Upper lobe of right lung (tissue), 1 donor: ENCODE measurements around the gene TGM2. TPM values are rescaled to one million over a fixed set of nuclear protein-coding genes. Genes with fewer than 3 reads are reported as not detected.

Experiments used
- ATAC-seq: fragments of 200-7000 bp; cut with Tn5 transposase; one replicate; pipeline ENCODE4 v1.9.1; 2020; ENCODE audit warnings: mild to moderate bottlenecking, moderate library complexity
- DNase-seq: peaks from one replicate; pipeline ENCODE4 v3.0.0-alpha.2; 2020
- H3K27ac ChIP-seq: fragments of 200-600 bp; one replicate; pipeline ENCODE4 v1.8.0; 2022
- H3K27me3 ChIP-seq: fragments of 200-600 bp; one replicate; pipeline ENCODE4 v1.8.0; 2022; ENCODE audit warnings: mild to moderate bottlenecking
- H3K36me3 ChIP-seq: fragments of 200-600 bp; one replicate; pipeline ENCODE4 v1.8.0; 2022
- H3K4me1 ChIP-seq: fragments of 200-600 bp; one replicate; pipeline ENCODE4 v1.8.0; 2022
- H3K4me3 ChIP-seq: fragments of 200-600 bp; one replicate; pipeline ENCODE4 v1.8.0; 2022; ENCODE audit warnings: mild to moderate bottlenecking
- H3K9me3 ChIP-seq: fragments of 200-600 bp; one replicate; pipeline ENCODE4 v1.8.0; 2022
- intact Hi-C: fragments of 100-400 bp; cut with DNase I; formaldehyde crosslinking; loops from one replicate; pipeline ENCODE4 v1.11.0; 2022
- total RNA-seq: library from RNA; stranded (reverse); fragmentation: NEBNext Ultra II Directional; extraction: Animal tissue kit (Norgen Biotek cat#: 25700); gene quantifications from one replicate; pipeline ENCODE4 v1.2.1, GENCODE V29; 2021
- TF ChIP-seq, protein P1 (sequence below): fragments of 200-600 bp; IDR thresholded peaks from one replicate; pipeline ENCODE4 v1.8.0; 2022; ENCODE audit warnings: antibody characterized with exemption
- donor health status: DM: no; HTN: yes; CAD: no; lungs with severe emphysema.

The TGM2 gene
- total RNA-seq, 1 donor from 2014 or later: 562 TPM

DNA sequence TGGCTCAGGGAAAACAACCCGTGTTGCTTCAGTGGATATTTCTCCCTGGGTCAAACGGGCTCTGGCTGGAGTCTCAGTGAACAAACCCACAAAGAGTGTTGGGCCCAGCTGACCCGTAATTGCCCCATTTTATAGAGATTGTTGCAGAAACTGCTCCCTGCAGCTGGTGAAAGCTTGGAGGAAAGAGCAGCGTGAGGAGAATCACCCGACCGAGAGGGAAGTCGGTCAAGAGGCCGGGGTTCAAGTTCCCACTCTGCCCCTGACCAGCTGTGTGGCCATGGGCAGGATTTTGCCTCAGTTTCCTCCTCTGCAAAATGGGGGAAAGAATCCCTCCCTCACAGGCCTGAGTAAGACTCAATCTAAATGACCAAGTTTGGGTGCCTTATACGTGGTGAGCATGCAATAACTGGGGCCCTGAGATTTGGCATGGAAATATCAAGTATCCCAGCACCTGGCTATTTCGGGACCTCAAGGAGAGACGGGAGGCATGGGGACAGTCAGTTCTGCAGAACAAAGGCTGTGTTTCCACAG is 1.7 kb upstream of the TGM2 start:
- intact Hi-C loops: no loop called here
- Histone ChIP-seq H3K4me3 (no peak overlapping the region), H3K27me3 (no peaks in the 10 kb centered on the region), H3K36me3 (no peaks in the 10 kb centered on the region), H3K9me3 (no peaks in the 10 kb centered on the region), H3K27ac (no peak overlapping the region), H3K4me1 (peaks cover 50% of the 10 kb centered on the region)
- TF ChIP-seq, protein P1, sequence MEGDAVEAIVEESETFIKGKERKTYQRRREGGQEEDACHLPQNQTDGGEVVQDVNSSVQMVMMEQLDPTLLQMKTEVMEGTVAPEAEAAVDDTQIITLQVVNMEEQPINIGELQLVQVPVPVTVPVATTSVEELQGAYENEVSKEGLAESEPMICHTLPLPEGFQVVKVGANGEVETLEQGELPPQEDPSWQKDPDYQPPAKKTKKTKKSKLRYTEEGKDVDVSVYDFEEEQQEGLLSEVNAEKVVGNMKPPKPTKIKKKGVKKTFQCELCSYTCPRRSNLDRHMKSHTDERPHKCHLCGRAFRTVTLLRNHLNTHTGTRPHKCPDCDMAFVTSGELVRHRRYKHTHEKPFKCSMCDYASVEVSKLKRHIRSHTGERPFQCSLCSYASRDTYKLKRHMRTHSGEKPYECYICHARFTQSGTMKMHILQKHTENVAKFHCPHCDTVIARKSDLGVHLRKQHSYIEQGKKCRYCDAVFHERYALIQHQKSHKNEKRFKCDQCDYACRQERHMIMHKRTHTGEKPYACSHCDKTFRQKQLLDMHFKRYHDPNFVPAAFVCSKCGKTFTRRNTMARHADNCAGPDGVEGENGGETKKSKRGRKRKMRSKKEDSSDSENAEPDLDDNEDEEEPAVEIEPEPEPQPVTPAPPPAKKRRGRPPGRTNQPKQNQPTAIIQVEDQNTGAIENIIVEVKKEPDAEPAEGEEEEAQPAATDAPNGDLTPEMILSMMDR: no peak
- DNase-seq (peak; percentile 58), ATAC-seq (no peak)

DNA sequence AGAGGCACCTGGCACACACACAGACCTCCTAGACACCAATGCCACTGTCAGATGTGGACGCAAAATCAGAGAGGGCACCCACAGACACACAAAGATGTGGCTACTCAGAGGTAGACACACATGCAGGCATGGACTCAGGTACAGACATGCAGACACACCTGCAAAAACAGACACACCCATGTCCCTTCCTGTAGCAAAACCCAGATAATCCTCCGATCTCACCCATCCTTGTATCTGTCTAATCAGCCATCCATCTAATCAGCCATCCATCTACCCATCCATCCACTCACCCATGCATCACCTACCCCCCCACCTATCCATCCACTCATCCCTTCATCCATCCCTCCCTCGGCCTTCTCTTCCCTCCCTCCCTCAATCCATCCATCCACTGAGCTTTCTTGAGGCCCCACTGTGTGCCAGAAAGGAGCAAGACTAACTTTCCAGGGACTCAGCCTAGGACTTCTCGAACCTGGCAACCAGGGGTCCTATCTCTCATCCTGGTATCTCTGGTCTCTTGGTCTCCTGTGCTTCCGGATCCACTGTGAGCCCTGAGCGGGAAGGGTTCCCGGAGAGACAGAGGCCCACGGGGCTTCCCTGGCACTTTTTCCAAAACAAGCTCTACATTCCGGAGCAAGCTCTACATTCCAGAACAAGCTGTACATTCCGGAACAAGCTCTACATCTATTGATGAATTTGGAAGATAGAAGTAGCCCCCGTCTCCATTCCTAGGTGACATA is 1.1 kb upstream of the TGM2 start:
- intact Hi-C loops: no loop called here
- TF ChIP-seq, protein P1: no peak
- ATAC-seq (no peak), DNase-seq (peak; percentile 38)
- peaks cover 55% of the 10 kb centered on the region for H3K4me1 ChIP-seq
- H3K36me3 ChIP-seq: no peaks in the 10 kb centered on the region
- H3K27ac ChIP-seq: no peak overlapping the region
- H3K9me3 ChIP-seq: no peaks in the 10 kb centered on the region
- peak overlapping the region; percentile 63 for H3K4me3 ChIP-seq
- no peaks in the 10 kb centered on the region for H3K27me3 ChIP-seq

DNA sequence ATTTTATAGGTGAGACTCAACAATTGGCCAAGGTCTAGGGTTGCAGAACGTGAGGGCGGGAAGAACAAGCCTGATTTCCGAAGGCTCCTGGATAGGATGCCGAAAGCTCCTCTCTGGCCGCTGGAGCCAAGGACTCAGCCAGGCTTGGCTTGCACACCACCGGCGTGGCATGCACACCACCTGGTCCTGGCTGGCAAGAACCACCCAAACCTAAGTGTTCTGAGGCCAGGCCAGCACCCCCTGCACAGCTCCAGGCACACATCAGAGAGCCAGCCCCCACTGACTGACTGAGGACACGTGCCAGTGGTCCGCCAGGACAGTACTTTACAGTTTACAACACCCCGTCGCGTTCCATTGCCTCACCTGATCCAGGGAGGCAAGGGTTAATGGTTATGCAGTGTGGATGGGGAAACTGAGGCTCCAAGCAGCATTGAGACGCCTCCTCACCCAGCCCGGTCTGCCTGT is 414 bp downstream of the TGM2 start:
- DNase-seq: no peak

DNA sequence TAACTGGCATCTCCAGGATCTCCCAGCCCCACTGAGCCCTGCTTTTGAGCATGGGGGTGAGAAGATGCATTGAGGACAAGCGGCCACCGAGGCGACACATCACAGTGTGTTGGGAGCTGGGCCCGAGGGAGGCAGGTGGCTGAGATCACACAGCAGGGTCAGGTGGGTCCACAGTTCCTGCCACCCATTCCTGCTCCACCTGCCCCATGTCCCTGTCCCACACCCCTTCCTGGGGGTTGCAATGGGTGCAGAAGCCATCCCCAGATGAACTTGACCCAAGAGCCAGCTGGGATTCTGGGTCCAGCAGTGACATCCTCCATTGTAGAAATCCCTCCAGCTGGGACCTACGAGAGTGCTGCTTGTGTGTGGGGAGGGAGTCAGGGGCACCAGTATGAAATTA is 1.0 kb downstream of the TGM2 start:
- DNase-seq: no peak
- Histone ChIP-seq H3K27ac (peak overlapping the region; percentile 77), H3K9me3 (no peaks in the 10 kb centered on the region), H3K4me1 (peaks cover 70% of the 10 kb centered on the region), H3K4me3 (peak overlapping the region; percentile 63), H3K27me3 (no peaks in the 10 kb centered on the region), H3K36me3 (peaks cover 19% of the 10 kb centered on the region)
- intact Hi-C loops: loop anchor here (5.0 kb wide), 1 partner anchor 87 kb away; no protein-coding TSS in a partner anchor
- TF ChIP-seq, protein P1: no peak
- ATAC-seq: no peak

More for the DNA sequence above, 414 bp downstream of the TGM2 start:
- ATAC-seq: no peak
- Histone ChIP-seq H3K36me3 (peaks cover 14% of the 10 kb centered on the region), H3K9me3 (no peaks in the 10 kb centered on the region), H3K27ac (peak overlapping the region; percentile 77), H3K27me3 (no peaks in the 10 kb centered on the region), H3K4me3 (peak overlapping the region; percentile 63), H3K4me1 (peaks cover 68% of the 10 kb centered on the region)
- intact Hi-C loops: loop anchor here (5.0 kb wide), 1 partner anchor 87 kb away; no protein-coding TSS in a partner anchor
- TF ChIP-seq, protein P1: no peak

DNA sequence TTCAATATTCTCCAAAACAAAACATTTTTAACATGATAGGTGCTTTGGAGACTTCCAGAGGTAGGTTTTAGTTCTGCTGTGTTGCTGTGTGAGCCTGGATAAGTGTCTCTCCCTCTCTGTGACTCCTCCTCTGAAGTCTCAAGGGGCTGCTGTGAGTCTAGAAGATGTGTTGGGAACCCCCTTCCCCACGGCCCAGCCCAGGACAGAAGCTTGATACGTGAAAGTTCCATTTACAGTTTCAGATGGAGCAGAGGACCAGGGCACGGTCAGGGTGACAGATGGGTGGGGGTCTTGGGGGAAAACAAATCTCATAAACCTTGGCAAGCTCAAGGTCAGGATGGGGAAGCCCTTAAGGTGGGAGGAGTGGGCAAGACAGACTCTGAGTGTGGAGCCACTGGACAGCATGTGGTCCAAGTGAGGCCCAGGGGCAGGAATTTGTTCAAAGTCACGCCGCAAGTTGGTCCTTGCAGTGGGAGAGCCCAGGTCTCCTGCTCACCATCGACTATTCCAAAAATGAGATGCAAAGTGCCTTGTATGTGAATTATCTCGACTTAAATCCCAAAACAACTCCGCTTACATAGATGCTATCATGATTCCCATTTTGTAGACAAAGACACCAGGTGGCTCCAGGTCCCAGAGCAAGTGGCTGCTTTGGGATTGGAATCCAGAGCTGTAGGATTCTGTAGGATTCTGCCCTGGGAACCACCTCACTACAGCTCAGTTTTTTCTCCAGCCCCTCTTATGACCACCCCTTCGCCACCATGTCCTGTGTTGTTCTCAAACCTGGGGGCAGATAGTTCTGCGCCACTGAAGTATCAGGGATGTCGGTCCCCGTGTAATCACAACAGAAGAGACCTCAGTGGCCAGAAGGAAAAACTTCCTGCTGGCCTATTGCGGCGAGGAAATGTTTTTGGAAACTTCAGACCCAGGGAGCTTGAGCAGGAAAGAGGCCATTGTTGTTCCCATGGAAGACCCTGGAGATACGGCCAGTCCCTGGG is 1.9 kb downstream of the TGM2 start:
- H3K4me3 ChIP-seq: peak overlapping the region; percentile 63
- peaks cover 69% of the 10 kb centered on the region for H3K4me1 ChIP-seq
- intact Hi-C loops: loop anchor here (5.0 kb wide), 1 partner anchor 86 kb away; no protein-coding TSS in a partner anchor
- DNase-seq (no peak), ATAC-seq (no peak)
- no peaks in the 10 kb centered on the region for H3K27me3 ChIP-seq
- H3K36me3 ChIP-seq: peaks cover 28% of the 10 kb centered on the region
- TF ChIP-seq, protein P1: no peak
- no peaks in the 10 kb centered on the region for H3K9me3 ChIP-seq
- H3K27ac ChIP-seq: peak overlapping the region; percentile 77
